Measurements from ENCODE around the gene RAD51.

Gene RAD51

DNA sequence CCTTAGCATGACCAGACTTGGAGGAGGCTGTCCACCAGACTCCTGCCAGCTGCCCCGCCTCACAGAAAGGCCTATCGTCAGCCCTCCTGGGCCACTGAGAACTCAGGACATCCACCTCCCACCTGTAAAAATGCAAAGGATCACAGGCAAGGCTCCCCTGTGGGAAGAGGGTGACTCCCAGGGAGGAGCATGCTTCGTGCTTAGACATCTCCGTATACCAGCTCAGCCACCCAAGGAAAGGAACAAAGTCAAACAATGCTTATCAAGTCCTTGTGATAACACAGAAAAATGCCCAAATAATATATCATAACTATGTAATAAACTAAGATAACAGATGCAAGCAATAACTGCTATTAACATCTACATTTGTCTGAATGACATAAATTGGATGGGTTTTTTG, 55.9 kb downstream of the RAD51 start:
- TF ChIP-seq, protein P1, sequence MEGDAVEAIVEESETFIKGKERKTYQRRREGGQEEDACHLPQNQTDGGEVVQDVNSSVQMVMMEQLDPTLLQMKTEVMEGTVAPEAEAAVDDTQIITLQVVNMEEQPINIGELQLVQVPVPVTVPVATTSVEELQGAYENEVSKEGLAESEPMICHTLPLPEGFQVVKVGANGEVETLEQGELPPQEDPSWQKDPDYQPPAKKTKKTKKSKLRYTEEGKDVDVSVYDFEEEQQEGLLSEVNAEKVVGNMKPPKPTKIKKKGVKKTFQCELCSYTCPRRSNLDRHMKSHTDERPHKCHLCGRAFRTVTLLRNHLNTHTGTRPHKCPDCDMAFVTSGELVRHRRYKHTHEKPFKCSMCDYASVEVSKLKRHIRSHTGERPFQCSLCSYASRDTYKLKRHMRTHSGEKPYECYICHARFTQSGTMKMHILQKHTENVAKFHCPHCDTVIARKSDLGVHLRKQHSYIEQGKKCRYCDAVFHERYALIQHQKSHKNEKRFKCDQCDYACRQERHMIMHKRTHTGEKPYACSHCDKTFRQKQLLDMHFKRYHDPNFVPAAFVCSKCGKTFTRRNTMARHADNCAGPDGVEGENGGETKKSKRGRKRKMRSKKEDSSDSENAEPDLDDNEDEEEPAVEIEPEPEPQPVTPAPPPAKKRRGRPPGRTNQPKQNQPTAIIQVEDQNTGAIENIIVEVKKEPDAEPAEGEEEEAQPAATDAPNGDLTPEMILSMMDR (IDR thresholded peaks at IDR 0.05; ENCODE audit: low read depth, low read length) = no peak
- DNase-seq (ENCODE audit: extremely low read depth, low read depth) = no peak

DNA sequence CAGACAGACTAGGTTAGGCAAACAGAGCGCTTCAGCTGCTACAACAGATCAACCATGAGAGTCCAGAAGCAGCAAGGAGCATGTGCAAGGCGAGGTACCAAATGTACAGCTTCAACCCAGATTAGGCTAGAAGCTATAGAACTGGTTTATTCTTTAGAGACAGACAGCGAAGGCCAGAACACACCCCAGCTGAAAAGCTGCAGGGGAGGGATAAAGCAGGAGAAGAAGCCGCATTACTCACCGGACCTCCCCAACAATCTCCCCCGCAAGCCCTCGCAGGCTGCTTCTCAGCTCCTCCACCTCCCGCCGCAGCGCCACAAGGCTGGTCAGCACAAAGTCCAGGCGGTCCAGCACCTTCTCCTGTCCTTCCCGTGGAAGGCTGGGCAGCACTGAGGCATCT, 56.8 kb downstream of the RAD51 start:
- TF ChIP-seq, protein P1 (IDR thresholded peaks at IDR 0.05; ENCODE audit: low read depth, low read length) = no peak
- no peak for DNase-seq (ENCODE audit: extremely low read depth, low read depth)

DNA sequence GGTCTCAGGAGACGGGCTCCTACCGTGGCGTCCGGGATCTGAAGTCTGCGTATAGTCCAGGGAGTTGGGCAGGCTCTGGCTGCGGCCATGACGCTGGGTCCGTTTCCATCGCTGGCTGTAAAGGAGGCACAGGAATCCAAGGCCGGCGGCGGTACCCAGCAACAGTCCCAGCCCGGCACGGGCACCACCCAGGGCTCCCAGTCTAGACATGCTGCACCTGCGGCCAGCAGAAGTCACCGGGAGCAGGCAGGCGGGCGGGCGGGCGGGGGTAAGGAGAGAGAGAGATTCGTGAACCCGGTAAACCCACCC, 59.6 kb downstream of the RAD51 start:
- TF ChIP-seq, protein P1 (IDR thresholded peaks at IDR 0.05; ENCODE audit: low read depth, low read length) = no peak
- no peak for DNase-seq (ENCODE audit: extremely low read depth, low read depth)

DNA sequence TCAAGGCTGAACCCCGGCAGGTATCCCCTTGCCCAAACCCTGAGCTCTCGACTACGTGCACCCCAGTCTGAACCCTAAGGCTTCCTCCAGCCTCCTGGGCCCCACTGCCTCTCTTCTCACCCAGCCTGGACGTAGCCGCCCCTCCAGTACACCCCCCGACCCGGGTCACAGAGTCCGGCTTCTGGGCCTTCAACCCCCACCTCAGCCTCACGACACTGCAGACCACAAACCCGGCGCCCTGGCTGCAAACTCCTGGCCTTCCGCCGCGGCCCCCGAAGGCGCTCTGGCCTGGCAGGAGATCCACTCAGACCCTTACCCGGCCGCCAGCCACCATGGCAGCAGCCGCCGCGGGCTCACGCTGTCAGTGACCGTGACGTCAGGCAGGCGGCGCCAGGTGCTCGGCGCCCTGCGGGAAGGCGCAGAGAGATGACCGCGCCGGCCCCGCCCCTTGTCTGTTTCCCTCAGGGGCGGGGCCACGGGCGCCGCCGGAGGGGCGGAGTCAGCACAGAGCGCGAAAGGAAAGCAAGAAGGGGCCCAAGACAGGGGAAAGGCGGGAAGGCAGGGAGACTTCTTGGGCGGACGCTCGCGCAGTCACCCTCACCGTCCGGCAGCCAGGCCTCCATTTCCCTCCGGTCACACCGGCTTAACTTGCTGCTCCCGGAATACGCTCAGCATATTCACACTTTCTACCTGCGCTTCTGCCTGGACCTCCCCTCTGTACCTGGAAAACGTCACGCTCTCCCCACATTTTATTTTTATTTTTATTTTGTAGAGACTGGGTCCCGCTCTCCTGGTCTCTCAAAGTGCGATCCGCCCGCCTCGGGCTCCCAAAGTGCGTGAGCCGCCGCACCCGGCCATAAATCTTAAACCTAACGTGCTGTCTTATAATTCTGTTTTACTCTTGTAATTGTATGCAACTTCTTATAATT, 60.2 kb downstream of the RAD51 start, which contains the start of gene RMDN3:
RMDN3 (minus strand) TSS at position 372 of the 929 bp plus-strand sequence. CDS start 471 bp downstream, outside the sequence.
- TF ChIP-seq, protein P1 (IDR thresholded peaks at IDR 0.05; ENCODE audit: low read depth, low read length) = no peak
- DNase-seq (ENCODE audit: extremely low read depth, low read depth) = peak; percentile 64

DNA sequence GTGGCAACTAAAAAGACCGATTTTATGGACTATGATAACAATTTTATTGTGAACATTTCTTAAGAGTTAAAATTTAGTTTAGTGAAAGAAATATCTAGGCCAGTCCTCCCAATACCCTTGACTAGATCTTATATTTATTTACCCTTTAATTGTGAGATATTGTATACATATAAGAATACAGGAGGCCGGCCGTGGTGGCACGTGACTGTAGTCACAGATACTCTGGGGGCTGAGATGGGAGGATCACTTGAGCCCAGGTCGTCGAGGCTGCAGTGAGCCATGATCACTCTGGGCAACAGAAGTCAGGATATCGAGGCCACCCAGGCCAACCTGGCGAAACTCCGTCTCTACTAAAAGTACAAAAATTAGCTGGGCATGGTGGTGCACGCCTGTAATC, 60.8 kb downstream of the RAD51 start:
- TF ChIP-seq, protein P1 (IDR thresholded peaks at IDR 0.05; ENCODE audit: low read depth, low read length) = no peak
- DNase-seq (ENCODE audit: extremely low read depth, low read depth) = no peak

DNA sequence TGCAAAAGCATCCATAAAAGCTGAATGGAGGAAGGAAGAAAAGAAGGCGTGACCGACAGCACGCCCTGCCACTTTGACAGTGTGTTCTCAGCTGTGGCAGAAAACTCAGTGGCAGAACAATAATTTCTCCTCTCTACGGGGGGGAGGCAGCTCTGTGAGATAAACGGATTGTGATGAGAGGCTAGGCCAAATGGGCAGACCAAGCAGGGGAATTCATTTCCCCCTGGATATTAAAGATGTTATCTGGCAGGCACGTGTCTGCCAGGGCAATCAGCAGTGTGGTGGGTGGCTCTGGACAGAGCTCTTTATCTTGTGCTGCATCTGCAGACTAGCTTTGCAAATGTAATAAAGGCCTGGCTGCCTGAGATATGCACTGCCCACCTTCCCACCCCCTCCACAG, 62.0 kb downstream of the RAD51 start:
- DNase-seq (ENCODE audit: extremely low read depth, low read depth) = no peak
- TF ChIP-seq, protein P1 (IDR thresholded peaks at IDR 0.05; ENCODE audit: low read depth, low read length) = no peak

DNA sequence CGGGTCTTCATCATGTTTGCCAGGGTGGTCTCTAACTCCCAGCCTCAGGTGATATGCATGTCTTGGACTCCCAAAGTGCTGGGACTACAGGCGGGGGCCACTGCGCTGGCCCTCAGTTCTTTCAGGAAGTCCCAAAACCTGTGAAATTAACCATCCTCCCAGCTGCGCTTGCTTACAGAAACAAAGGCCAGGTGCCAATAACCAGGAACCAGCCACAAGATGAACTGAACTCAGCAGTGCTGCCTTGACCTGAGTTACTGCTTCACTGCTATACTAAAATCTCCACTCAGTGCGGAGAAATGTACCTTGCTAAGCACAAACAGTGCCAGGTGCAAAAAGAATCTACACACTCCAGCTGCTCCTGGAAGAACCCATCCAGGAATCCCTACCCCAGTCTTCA, 65.0 kb downstream of the RAD51 start:
- TF ChIP-seq, protein P1 (IDR thresholded peaks at IDR 0.05; ENCODE audit: low read depth, low read length) = no peak
- no peak for DNase-seq (ENCODE audit: extremely low read depth, low read depth)
